ENCODE data around the gene FBLIM1.
"Not testable (repeated sequence)": the region's sequence is repeated elsewhere in the genome, so short reads cannot be mapped to it uniquely, and the experiment has no call there.

The FBLIM1 gene

GRCh38 chr1:15825800-15826199 is 67.2 kb downstream of the FBLIM1 start:
- DNase-seq, result no peak

- no peak for DNase-seq
These were observed 68.4 kb downstream of the FBLIM1 start for GRCh38 chr1:15826810-15827507.

DNA sequence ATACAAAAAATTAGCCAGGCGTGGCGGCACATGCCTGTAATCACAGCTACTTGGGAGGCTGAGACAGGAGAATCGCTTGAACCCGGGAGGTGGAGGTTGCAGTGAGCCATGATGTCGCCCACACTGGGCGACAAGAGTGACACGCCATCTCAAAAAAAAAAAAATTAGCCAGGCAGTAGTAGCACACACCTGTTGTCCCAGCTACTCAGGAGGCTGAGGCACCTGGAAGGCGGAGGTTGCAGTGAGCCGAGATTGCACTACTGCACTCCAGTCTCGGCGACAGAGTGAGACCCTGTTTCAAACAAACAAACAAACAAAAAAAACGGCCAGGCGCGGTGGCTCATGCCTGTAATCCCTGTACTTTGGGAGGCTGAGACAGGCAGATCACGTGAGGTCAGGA is 69.0 kb downstream of the FBLIM1 start:
- DNase-seq, result not testable (repeated sequence)

GRCh38 chr1:15828931-15829330 is 70.3 kb downstream of the FBLIM1 start:
- DNase-seq, result not testable (repeated sequence)

- DNase-seq, result no peak
These were observed 71.7 kb downstream of the FBLIM1 start for GRCh38 chr1:15830258-15830657.

DNA sequence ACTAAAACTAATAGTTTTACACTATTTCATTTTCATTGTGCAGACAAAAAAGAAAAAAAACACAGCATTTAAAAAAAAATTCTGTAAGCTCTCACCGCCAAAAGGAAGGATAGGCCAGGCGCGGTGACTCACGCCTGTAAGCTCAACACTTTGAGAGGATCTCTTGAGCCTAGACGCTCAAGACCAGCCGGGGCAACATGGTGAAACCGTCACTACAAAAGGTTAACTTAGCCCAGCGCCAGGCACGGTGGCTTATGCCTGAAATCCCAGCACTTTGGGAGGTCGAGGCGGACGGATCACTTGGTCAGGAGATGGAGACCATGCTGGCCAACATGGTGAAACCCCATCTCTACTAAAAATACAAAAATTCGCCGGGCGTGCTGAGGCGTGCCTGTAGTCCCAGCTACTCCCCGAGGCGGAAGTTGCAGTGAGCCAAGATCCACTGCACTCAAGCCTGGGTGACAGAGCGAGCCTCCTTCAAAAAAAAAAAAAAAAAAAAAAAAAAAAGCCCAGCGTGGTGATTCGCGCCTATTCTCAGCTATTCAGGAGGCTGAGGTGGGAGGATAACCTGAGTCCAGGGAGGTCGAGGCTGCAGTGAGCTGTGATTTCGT is 74.6 kb downstream of the FBLIM1 start:
- DNase-seq, result peak; percentile 68

DNA sequence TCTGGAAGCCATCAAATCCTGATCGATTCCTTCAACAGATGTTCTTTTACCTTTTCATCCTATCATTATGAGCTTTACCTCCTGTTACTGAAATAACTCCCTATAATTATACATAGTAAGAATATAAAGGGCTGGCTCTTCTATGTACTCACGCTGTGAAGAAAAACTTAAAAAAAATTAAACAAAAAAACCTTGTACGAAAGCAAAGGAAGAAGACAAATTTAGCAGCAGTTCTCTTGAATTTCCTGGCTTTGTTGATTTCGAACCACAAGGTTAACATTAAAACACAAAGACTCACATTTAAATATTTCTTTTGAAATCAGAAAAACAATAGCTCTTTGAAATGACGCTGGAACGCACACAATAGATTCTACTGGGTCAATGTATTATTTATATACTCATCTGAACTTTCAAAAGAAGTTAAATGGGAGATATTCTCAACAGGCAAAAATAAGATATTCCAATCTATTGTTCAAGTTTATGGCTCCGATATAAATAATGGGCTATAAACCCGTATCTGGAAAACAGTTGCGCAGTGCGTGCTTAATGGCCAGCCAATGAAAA is 75.3 kb downstream of the FBLIM1 start:
- no peak for DNase-seq

- peak; percentile 93 for DNase-seq
These were observed 76.0 kb downstream of the FBLIM1 start for GRCh38 chr1:15834406-15835204.

DNA sequence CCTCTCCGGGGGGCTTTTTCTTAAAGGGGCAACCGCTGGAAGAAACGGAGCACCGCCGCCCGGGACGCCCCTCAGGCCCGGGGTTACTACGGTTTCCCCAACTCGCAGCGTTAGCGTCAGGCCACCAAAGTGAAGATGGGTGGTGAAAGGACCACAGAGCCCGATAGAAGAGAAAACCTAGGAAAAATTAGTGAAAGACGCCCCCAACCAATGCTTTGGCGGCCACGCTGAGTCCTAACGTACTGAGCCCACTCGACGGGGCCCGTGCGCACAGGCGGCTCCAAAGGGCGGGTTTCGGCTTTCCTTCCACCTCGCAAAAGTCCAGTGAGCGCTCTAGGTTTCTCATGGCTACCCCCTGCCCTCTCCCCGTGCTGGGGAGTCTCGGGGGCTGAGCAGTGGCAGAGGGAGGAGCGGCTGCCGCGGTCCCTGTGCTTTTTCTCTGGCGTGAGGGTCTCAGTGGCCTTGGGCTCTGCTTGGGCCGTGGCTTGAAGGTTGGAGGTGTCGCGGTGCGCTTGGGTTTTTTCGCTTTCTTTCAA is 76.7 kb downstream of the FBLIM1 start:
- no peak for DNase-seq

GRCh38 chr1:15835741-15836510 is 77.3 kb downstream of the FBLIM1 start:
- peak; percentile 100 for DNase-seq

All from stimulated activated CD4-positive, alpha-beta T cell treated with anti-CD3 and anti-CD28 coated beads, Interleukin-15, amount 100 ng/mL, for 24 hours (primary cell).